HepG2 (cell line): ENCODE results near the gene LRRC42. TPM values are rescaled to one million over a fixed set of nuclear protein-coding genes. Genes with fewer than 3 reads are reported as not detected.
A peak's percentile ranks its signal among the peaks of the same experiment; 100 is the strongest.

Source experiments
- AFF4 ChIP-seq: sonication (generic); formaldehyde crosslinking; IDR thresholded peaks from 2 replicates; pipeline ENCODE4 v1.4.0; 2020; ENCODE audit warnings: missing genetic modification reagents
- DMAP1 ChIP-seq: IDR thresholded peaks from 2 replicates; pipeline ENCODE4 v1.6.1; 2016
- GABPA ChIP-seq, 2 experiments: IDR thresholded peaks; 2 replicates each; pipeline ENCODE4 v1.6.1; 2011 to 2016; ENCODE audit warnings: low read depth in 2 of 2, low read length in 1 of 2, missing biosample characterization in 1 of 2, missing genetic modification characterization in 1 of 2
- KLF16 ChIP-seq, 2 experiments: sonication (generic) in 1 of 2; formaldehyde crosslinking in 1 of 2; IDR thresholded peaks; 2 replicates each; pipeline versions ENCODE4 v1.6.1 to v1.8.0; 2016 to 2023; ENCODE audit warnings: missing genetic modification reagents in 2 of 2, missing compliant biosample characterization in 1 of 2
- LRRFIP1 ChIP-seq: sonication (generic); formaldehyde crosslinking; conservative IDR thresholded peaks from 2 replicates; pipeline ENCODE4 v1.4.0; 2020; ENCODE audit warnings: missing genetic modification reagents
- MEIS1 ChIP-seq: sonication (generic); formaldehyde crosslinking; IDR thresholded peaks from 2 replicates; pipeline ENCODE4 v1.9.0; 2021; ENCODE audit warnings: mild to moderate bottlenecking, missing genetic modification reagents, moderate library complexity, borderline replicate concordance
- NFIC ChIP-seq: IDR thresholded peaks from 2 replicates; pipeline ENCODE4 v1.6.1; 2012; ENCODE audit warnings: mild to moderate bottlenecking, low read length, inconsistent platforms
- PHF21A ChIP-seq: sonication (generic); formaldehyde crosslinking; IDR thresholded peaks from 2 replicates; pipeline ENCODE4 v1.5.0; 2020; ENCODE audit warnings: mild to moderate bottlenecking, missing genetic modification reagents
- PITX1 ChIP-seq: sonication (generic); formaldehyde crosslinking; IDR thresholded peaks from 2 replicates; pipeline ENCODE4 v1.5.1; 2020; ENCODE audit warnings: mild to moderate bottlenecking, missing genetic modification reagents
- SIX1 ChIP-seq: sonication (generic); formaldehyde crosslinking; IDR thresholded peaks from 2 replicates; pipeline ENCODE4 v1.4.0; 2020; ENCODE audit warnings: missing genetic modification reagents, borderline replicate concordance
- SOX6 ChIP-seq, 2 experiments: fragments of 450-650 bp in 1 of 2; sonication (generic) in 1 of 2; formaldehyde crosslinking in 1 of 2; IDR thresholded peaks; 2 replicates each; pipeline versions ENCODE4 v1.4.0 to v1.6.1; 2017 to 2020; ENCODE audit warnings: antibody characterized with exemption in 1 of 2, mild to moderate bottlenecking in 1 of 2, missing genetic modification reagents in 1 of 2
- TAF15 ChIP-seq: fragments of 200-400 bp; formaldehyde crosslinking; IDR thresholded peaks from one replicate; pipeline ENCODE4 v1.6.1; 2018; ENCODE audit warnings: mild to moderate bottlenecking, low read depth, low read length; ENCODE audit not compliant: poor library complexity, severe bottlenecking
- TFAP4 ChIP-seq: sonication (generic); IDR thresholded peaks from 2 replicates; pipeline ENCODE4 v1.6.1; 2016; ENCODE audit warnings: low read depth, borderline replicate concordance
- XRCC5 ChIP-seq: fragments of 200-400 bp; formaldehyde crosslinking; optimal IDR thresholded peaks from 2 replicates; pipeline ENCODE3; 2017; ENCODE audit warnings: mild to moderate bottlenecking, low read length
- YEATS4 ChIP-seq: sonication (generic); formaldehyde crosslinking; IDR thresholded peaks from 2 replicates; pipeline ENCODE4 v1.4.0; 2020; ENCODE audit warnings: missing genetic modification reagents, borderline replicate concordance
- ZBTB14 ChIP-seq: sonication (generic); formaldehyde crosslinking; IDR thresholded peaks from 2 replicates; pipeline ENCODE4 v1.4.0; 2020; ENCODE audit warnings: missing genetic modification reagents
- ZFP36 ChIP-seq: fragments of 150-350 bp; IDR thresholded peaks from 2 replicates; pipeline ENCODE4 v1.6.1; 2018; ENCODE audit warnings: borderline replicate concordance, low read length, low read depth; ENCODE audit not compliant: partially characterized antibody
- ZNF616 ChIP-seq: sonication (generic); formaldehyde crosslinking; IDR thresholded peaks from 2 replicates; pipeline ENCODE4 v1.5.0; 2020; ENCODE audit warnings: low read depth, mild to moderate bottlenecking, missing genetic modification reagents
- ZNF7 ChIP-seq: IDR thresholded peaks from 2 replicates; pipeline ENCODE4 v1.6.1; 2016; ENCODE audit warnings: missing biosample characterization, missing genetic modification reagents
- ZNF703 ChIP-seq: sonication (generic); formaldehyde crosslinking; IDR thresholded peaks from 2 replicates; pipeline ENCODE4 v1.5.1; 2020; ENCODE audit warnings: missing genetic modification reagents, mild to moderate bottlenecking, moderate library complexity, borderline replicate concordance
- polyA plus RNA-seq, 8 experiments: library from polyadenylated mRNA; depleted of rRNA in 3 of 8; stranded (reverse) in 7 of 8; unstranded in 1 of 8; fragments of >200 nt; fragmentation: Illumina TruSeq in 4 of 8; extraction: Trizol in 4 of 8; gene quantifications; 2 replicates each; pipeline versions ENCODE4 v1.2.1 to v1.2.3, GENCODE V29; 2011 to 2016; ENCODE audit warnings: low read depth in 4 of 8, missing spikeins in 1 of 8, mixed read lengths in 1 of 8; ENCODE audit not compliant: insufficient read depth in 1 of 8
- total RNA-seq, 5 experiments: library from RNA; depleted of rRNA; stranded (reverse); fragments of >200 nt; fragmentation: Illumina TruSeq; extraction: Trizol; gene quantifications; 2 replicates each; pipeline ENCODE4 v1.2.3, GENCODE V29; 2016; ENCODE audit warnings: low read depth in 1 of 5

Gene LRRC42
- total and polyA plus RNA-seq, 2 of the 13 experiments (the other 11 are each of a cell fraction or from before 2014, with no cell fraction given): 30.6 to 43.6 TPM

- no peak for TF ChIP-seq KLF16 (CRISPR knock-in tag; IDR thresholded peaks at IDR 0.05)
- no peak for TF ChIP-seq MEIS1 (CRISPR knock-in tag)
- TF ChIP-seq DMAP1: no peak
- TF ChIP-seq ZNF616 (CRISPR knock-in tag): no peak
- 0 out of 2 replicates have a peak, but pooled peaks have one; percentile 18 for TF ChIP-seq GABPA (IDR thresholded peaks at IDR 0.05; ENCODE audit: low read depth, low read length)
- peak; percentile 41; the same call in 1 of the 2 replicates for TF ChIP-seq GABPA (CRISPR knock-in tag; IDR thresholded peaks at IDR 0.05; ENCODE audit: low read depth)
- peak; percentile 89 for TF ChIP-seq PITX1 (CRISPR knock-in tag)
- no peak for TF ChIP-seq ZFP36
- TF ChIP-seq LRRFIP1: no peak
- 0 out of 2 replicates have a peak, but pooled peaks have one; percentile 14 for TF ChIP-seq PHF21A
- TF ChIP-seq NFIC: no peak
- no peak for TF ChIP-seq TFAP4
- TF ChIP-seq ZNF703 (CRISPR knock-in tag): no peak
- no peak for TF ChIP-seq AFF4 (CRISPR knock-in tag)
- no peak for TF ChIP-seq TAF15
- TF ChIP-seq YEATS4 (CRISPR knock-in tag): no peak
- peak; percentile 23 for TF ChIP-seq XRCC5
- no peak for TF ChIP-seq SIX1 (CRISPR knock-in tag)
- no peak for TF ChIP-seq ZNF7 (CRISPR knock-in tag)
- no peak for TF ChIP-seq ZBTB14 (CRISPR knock-in tag)
- TF ChIP-seq SOX6 (IDR thresholded peaks at IDR 0.05): no peak
- TF ChIP-seq SOX6 (CRISPR knock-in tag; IDR thresholded peaks at IDR 0.05): peak; percentile 30; the same call in 1 of the 2 replicates
Observed at GRCh38 chr1:54013393-54014008, 67.4 kb downstream of the LRRC42 start (continued).
